Hepatic stellate cell (primary cell): ENCODE results near the gene NEK10.
A peak's percentile ranks its signal among the peaks of the same experiment; 100 is the strongest.
"Not testable (repeated sequence)": the region's sequence is repeated elsewhere in the genome, so short reads cannot be mapped to it uniquely, and the experiment has no call there.

Experiments used
- DNase-seq: peaks from one replicate; pipeline ENCODE4 v3.0.0; 2011; ENCODE audit warnings: low spot score

NEK10 gene, protein sequence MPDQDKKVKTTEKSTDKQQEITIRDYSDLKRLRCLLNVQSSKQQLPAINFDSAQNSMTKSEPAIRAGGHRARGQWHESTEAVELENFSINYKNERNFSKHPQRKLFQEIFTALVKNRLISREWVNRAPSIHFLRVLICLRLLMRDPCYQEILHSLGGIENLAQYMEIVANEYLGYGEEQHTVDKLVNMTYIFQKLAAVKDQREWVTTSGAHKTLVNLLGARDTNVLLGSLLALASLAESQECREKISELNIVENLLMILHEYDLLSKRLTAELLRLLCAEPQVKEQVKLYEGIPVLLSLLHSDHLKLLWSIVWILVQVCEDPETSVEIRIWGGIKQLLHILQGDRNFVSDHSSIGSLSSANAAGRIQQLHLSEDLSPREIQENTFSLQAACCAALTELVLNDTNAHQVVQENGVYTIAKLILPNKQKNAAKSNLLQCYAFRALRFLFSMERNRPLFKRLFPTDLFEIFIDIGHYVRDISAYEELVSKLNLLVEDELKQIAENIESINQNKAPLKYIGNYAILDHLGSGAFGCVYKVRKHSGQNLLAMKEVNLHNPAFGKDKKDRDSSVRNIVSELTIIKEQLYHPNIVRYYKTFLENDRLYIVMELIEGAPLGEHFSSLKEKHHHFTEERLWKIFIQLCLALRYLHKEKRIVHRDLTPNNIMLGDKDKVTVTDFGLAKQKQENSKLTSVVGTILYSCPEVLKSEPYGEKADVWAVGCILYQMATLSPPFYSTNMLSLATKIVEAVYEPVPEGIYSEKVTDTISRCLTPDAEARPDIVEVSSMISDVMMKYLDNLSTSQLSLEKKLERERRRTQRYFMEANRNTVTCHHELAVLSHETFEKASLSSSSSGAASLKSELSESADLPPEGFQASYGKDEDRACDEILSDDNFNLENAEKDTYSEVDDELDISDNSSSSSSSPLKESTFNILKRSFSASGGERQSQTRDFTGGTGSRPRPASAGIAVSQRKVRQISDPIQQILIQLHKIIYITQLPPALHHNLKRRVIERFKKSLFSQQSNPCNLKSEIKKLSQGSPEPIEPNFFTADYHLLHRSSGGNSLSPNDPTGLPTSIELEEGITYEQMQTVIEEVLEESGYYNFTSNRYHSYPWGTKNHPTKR

DNA sequence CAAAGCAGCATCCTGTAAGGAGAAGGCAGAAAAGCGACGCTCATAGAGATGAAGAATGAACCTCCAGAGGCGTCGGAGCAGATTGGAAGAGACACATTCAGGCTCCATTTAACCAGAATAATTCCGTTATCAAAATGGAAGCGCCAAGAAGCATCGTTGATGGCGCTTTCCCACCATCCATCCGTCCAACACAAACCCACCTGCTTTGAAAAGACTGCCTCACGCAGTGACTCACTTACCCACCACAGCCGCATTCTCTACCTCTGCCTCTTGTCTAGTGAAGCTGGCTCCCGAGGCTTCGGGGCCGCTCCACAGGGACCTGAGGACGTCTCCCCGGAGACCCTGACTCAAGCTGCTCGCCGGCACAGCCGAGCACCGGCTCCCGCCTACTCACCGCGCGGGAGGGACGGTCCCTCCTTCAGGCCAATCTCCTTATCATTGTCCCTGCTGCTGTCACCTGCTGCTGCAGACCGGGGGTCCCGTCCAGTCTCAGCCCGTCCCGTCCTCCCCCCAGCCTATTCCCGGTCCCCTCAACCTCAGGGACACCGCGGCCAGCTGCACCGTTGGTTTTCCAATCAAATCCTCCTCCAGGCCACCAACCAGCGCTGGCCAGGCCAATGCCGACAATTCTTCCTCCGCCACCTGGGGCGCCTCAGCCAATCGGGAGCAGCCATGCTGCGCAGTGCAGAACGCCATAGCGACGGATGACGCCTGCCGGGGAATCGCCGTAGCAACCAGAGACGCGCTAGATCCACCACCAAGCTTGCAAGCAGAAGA, at the start of gene NEK10:
Gene NEK10, minus strand, starts transcription at position 553 of the 777 bp plus-strand sequence. CDS start 16,501 bp downstream, outside the sequence.
- peak; percentile 95 for DNase-seq

DNA sequence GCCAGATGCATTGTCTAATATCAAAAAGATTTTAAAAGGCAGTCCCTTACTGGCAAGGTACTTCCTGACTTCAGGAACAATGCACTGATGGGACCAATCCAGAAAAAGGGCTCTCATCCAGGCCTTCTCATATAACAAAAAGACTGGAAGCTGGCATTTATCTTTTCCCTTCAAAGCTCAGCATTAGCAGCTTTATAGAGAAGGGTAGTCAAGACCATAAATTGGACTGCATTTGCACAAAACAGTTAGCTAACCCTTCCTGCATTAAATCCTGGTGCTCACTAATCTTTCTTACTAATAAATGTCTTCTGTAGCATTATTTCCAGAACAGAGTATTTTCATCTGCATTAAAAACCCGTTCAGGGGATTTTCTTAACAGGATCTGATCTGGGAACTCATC, 46.0 kb upstream of the NEK10 start:
- no peak for DNase-seq

DNA sequence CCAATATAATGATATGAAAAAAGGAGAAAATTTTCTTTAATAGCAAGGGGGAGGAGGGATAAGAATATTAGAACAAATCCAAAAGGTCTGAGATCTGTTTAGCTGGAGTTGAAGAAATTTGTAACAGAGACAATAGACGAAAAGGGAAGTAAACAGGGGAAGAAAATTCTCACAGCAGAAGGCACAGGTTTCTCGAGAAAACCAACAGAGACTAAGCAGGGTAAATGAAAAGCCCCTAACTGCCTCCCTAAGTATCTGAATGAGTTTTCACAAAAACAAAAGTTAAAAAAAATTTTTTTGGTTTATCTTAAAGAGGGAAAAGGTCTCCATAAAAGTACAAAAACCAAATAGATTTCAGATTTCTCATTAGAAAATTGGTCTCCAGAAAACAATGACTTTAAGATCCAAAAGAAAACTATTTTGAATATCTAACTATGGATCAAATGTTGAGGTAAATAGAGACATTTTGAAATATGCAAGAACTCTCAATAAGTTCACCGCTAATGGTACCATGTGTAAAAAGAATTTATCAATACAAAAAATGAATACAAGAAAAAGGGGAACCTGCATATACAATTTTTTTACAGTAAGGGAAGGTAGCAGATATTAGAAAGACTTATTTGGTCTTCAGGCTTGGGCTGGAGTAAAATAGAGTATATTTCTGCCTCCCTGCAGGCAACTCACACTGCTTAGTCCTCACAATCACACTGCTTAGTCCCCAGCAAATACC, 23.9 kb upstream of the NEK10 start:
- no peak for DNase-seq

DNA sequence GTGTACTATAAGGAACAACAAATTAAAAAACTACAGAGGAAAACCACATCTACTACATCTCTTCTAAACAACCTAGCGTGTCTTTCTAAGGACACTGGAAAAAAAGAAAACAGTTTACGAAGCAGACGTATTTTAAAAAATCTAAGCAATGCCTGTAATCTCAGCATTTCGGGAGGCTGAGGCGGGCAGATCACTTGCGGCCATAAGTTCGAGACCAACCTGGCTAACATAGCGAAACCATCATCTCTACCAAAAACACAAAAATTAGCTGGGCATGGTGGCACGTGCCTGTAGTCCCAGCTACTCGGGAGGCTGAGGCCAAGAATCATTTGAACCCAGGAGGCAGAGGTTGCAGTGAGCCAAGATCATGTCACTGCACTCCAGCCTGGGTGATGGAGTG, 23.2 kb upstream of the NEK10 start:
- not testable (repeated sequence) for DNase-seq

DNA sequence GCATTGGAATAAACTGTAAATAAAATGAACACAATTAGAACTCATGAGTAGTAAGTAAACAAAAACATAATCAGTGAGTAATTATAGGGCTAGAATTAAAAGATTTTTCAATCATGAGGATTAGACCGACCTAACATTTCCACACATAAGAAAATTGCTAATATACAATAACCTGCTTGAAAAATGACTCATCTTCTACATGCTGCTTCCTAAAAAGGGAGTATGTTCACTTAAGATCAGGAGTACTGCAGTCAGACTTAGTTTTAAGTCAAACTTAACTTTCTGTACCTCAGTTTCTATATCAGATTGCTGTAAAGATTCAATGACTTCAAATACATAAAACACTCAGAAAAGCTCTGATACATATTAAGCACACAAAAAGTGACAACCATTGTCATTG, 22.6 kb upstream of the NEK10 start:
- DNase-seq, result no peak

DNA sequence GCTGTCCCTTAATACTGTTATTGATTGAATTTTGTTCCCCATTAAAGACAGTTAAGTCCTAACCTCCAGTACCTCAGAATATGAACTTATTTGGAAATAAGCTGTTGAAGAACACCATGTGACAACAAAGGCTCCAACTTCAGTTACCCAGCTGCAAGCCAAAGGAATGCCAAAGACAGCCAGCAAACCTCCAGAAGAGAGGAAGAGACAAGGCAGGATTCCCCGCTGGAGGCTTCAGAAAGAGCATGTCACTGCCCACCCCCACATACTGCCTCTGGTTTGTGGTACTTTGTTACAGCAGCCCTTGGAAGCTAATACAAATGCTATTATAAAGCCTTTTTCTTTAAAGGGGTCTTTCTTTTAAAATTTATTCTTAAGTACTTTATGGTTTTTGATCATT, 18.4 kb upstream of the NEK10 start:
- no peak for DNase-seq

DNA sequence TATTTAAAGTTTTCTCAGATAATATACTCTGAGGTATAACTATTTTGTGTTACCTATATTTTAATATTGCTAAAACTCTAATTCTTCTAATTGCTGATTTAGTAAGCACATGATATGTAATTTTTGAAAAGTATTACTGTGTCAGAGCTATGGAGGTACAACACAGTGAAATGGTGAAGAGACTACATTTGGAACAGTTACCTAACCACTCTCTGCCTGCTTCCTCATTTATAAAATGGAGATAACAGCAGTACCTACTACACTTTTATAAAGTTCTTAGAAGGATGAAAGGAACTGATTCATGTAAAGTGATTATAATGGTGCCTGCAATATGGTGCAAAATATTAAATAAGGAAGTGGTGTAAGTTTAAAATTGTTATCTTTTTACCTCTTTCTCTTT, 16.3 kb upstream of the NEK10 start:
- DNase-seq, result no peak

DNA sequence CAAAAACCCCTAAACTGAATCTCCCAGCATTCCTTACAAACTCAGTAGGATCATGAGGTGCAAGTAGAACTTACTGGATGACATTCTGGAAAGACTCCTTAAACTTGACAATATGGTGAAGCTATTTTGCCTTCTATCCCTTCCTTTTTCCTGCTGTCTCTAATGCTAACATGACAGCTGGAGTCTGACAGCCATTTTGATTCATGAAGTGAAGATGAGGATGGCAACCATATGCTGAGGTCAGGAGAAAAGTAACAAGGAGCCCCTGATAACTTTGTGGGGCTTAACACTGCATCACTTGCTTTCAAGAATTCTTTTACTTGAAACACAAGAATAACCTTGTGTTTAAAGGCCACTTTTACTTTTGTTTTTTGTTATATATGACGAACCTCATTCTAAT, 15.0 kb upstream of the NEK10 start:
- no peak for DNase-seq

DNA sequence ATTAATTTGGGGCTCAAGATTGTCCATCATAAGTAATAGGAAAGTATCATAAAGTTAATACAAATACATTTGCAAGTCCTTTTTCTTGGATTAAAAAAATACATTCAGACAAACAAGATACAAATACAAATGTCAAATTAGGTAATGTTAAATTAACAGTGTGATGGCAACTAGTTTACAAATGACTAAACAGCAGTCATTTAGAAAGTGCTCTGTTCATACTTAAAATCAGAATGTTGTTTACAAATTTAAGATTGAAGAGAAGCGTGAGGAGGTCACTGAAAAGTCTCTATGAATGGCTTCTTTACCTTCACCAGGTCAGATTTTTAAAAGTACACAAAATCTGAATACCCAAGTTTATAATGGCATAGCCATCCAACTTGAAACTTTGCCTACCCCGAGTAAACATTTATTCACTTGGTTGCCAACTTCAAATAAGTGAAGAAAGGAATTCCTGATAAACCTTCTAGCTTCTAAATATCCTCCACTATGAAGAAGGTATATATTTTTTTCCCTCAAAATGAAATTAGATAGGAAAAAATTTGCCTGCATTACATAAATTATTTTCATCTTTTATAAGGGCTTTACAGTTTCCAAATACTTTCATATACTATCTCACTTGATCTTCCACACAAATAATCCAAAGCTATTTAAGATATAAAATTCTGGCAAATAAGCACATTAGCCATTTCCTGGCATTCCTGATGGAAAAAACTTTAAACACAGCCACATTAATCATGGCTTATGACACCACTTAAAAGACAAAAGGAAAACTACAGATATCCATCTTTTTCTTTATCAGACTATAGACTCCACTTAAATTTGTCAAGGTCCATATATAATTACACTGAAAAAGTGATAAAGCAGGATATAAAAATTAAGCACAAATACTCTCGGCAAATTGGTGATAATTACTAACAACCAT, 11.5 kb upstream of the NEK10 start:
- DNase-seq, result no peak

DNA sequence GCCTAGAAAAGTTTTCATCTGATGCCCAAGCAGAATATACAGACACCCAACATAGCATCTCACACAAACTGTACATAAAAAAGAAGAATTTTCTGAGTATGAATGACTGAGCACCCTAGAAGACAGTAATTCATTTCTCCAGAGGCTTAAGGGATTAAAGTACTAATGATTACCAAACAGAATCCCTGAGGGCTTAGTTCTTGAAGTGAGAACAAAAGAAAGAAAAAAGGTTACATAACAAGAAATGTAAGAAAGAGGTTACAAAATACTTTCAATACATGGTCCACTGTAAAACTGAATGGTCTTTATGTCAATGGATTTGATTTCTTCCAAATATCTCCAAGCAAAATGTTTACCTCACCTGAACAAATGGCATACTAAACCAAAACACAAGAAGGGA, 9.1 kb upstream of the NEK10 start:
- DNase-seq, result no peak

DNA sequence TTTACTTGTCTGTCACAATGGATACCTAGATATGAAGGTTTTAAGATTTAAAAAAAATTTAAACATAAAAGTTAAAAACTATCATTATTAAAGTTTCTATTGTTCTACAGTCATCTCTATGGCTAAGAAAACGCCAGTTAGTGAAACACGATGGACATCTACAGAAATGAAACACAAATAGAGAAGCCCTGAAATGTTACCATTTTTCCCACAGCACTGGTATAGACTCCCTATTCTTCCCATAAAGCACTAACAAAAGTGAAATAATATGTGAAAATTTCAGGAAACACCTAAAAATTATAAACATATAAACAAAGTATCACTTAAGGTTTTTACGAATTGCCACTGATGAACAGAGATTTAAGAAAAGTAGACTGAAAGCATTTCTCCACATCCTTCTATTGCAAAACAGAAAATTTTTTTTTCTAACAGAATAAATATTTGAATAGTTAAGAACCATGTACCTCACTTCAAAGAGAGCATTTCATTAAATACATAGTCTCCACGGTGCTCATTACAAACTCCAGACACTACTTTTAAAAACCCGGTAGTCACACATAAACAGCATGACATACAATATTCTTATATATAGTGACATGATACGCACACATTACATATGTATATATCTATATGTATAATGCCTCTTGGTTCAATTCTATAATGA, 7.1 kb upstream of the NEK10 start:
- no peak for DNase-seq

DNA sequence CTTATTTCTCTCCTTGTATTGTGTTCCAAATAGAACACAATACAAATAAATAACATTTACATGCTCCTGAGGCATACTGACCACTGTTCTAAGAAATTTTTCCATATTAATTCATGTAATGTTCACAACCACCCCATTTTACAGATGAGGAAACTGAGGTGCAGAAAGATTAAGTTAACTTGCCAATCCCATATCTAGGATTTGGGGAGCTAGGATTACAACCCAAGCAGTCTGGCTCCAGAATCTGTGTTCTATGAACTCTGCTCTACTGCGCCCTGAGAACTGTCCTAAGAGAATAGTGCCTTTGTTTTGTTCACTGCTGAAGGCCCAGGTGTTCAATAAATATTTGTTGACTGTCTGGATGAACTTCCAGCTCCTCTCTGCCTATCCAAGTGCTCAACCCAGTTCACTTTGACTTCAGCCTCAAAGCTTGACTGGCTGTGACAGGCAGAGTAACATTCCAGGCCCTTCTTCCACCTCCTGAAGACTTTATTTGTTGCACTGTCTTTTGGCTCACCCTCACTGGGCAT, 3.1 kb downstream of the NEK10 start:
- DNase-seq, result no peak

DNA sequence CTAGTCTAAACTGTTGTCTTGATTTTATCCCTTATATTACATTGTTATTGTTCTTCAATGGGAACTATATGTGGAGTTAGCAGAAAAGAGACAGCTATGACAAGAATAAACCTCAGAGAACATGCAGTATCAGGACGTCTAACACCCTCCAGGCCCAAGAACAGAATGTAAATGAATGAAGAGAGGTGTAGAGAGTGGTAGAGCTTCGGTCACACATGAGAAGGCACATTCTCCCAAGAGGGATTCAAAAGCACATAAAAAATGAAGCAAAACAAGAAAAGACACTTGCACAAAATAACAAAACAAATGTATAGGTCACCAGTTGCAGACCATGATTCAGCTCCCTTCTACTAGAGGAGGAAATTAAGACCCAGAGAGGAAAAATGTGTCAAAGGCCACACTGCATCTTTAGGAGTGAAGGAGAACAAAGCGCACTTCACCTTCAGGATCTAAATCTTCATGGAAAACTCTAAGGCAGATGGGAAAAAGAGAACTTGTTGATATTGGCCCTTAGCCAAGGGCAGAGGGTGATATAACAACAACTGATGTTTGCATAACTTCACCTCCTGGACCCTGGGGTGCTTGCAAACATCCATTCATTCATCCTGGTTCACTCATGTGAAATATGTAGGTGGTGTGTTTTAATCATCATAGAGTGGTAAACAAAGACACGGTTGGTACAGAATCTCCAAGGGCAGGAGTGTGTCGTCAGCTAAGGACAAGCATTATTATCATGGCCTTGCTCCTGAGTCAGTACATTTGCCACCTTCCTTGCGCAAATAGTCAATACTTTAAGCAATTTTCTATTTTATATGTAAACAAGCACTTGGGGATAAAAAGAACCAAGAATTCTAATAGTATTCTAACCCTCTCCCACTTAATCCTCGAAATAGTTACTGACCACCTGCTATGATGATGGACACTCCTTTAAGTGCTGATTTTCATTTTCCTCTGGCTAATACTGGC, 8.8 kb downstream of the NEK10 start:
- no peak for DNase-seq

DNA sequence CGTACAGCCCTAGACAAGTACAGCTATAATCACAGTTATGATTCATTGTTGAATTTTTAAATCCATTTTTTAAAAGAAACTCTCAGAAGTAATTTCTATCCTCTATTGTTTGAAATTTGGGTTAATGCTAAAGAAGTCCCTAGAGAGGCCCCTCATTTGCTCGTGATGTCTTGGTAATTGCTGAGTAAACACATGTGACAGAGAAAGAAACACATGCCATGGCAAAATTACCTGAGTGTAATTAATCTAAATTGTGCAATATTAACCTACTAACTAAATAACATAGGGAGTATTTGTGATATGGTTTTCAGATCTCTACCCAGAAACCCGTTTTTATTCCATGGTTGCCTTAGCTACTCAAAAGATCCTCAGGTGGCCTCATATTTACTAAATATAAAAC, 10.8 kb downstream of the NEK10 start:
- no peak for DNase-seq

DNA sequence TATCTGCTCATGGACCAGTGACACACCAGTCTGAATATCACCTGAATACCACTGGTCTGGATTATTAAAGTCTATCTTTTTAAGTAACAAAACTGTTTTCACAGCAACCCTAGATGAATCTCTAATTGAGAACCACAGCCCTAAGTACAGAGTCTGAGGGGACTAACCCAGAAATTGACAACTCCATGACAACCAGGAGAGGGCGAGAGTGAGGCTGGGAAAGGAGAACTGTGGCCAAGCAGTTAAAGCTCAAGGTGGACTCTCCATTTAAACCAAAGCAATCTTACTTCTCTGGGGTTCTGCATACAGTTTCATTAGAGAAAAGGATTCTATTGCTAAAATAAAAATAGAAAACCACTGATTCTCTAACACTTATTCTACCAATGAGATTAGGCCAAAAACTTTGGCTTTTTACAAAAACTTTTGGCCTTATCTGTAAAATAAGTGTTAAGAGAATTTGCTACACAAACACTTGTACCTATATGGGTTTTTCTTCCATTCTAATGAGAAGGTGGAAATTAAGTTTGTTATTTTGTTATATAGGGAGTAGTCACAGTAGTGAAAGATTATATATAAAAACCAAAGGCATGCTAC, 11.4 kb downstream of the NEK10 start:
- peak; percentile 30 for DNase-seq

DNA sequence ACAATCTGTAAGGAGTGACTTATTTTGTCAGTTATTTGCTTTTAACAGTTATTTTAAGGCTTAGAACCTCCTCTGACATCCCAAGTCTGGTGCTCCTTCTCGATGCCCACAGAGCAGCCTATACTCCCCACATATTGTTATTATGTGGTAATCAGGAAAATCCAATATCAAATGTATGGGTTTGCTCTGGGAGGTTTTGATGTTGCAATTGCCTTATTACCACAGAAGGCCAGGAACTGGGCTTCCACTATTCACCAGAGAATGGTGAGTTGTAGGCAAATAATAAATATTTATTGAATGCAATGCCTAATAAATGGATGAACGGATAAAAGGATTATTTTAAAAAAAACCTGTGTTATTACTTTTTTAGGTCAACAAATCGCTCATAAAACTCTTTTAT, 12.2 kb downstream of the NEK10 start:
- DNase-seq, result no peak

DNA sequence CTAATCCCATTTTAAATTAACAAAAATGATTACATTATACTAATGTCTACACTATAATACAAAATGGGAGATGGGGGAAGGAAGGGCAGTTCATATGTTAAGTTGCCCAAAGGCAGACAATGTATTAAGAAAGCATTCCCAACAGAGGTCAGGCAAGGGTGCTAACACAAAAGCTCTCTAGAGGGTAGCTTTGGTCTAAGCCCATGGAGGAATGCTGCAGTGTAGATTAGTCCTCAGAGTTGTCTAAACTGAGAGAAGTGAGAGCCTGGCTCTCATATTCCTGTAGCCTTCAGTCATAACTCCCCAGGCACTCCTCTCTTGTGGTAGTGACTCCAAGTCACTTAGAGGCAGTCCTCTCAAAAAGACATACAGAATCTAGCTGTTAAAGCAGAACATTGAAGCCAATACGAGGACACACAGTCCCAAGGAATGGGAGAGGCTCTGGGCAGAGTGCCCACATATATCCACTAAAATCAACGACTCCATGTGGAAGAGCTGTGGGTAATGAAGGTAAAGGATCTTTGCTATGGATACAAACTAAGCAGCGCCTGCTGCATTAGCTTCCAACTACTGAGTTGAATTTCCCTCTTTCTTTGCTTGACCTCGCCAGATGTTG, 14.5 kb downstream of the NEK10 start:
- no peak for DNase-seq
